WI38 (cell line): ENCODE measurements around the gene PTGES2.

Source experiments
- H3K4me3 ChIP-seq: 2 replicates; pipeline ENCODE4 v1.5.1; 2011; ENCODE audit warnings: low read depth, mild to moderate bottlenecking, control low read depth, low read length
- CTCF ChIP-seq: IDR thresholded peaks from 2 replicates; pipeline ENCODE4 v1.5.1; 2012; ENCODE audit warnings: low read depth, mild to moderate bottlenecking, control low read depth, low read length

The PTGES2 gene

GRCh38 chr9:128084746-128085145 lies 42.8 kb downstream of the PTGES2 start:
- no peak for TF ChIP-seq CTCF

GRCh38 chr9:128082151-128082550 lies 45.4 kb downstream of the PTGES2 start:
- H3K4me3 ChIP-seq, result no peak overlapping the region
- no peak for TF ChIP-seq CTCF

More at GRCh38 chr9:128084746-128085145, 42.8 kb downstream of the PTGES2 start:
- no peak overlapping the region for H3K4me3 ChIP-seq

- TF ChIP-seq CTCF, result no peak
- no peak overlapping the region for H3K4me3 ChIP-seq
Observed at GRCh38 chr9:128081056-128081455, 46.5 kb downstream of the PTGES2 start.

- H3K4me3 ChIP-seq, result no peak overlapping the region
- no peak for TF ChIP-seq CTCF
Observed at GRCh38 chr9:128080206-128080605, 47.3 kb downstream of the PTGES2 start.

- TF ChIP-seq CTCF, result no peak
- no peak overlapping the region for H3K4me3 ChIP-seq
Observed at GRCh38 chr9:128078504-128079434, 48.8 kb downstream of the PTGES2 start.

- H3K4me3 ChIP-seq, result no peak overlapping the region
- no peak for TF ChIP-seq CTCF
Observed at GRCh38 chr9:128077847-128078503, 49.6 kb downstream of the PTGES2 start.
